CD4-positive, alpha-beta T cell treated with Interleukin-10 for 1 hour (primary cell): Measurements from ENCODE around the gene DAPK3.
A peak's percentile ranks its signal among the peaks of the same experiment; 100 is the strongest.
"Not testable (repeated sequence)": the region's sequence is repeated elsewhere in the genome, so short reads cannot be mapped to it uniquely, and the experiment has no call there.

Source experiments
- DNase-seq: peaks from one replicate; pipeline ENCODE4 v3.0.0-alpha.2; 2020

The DAPK3 gene

DNA sequence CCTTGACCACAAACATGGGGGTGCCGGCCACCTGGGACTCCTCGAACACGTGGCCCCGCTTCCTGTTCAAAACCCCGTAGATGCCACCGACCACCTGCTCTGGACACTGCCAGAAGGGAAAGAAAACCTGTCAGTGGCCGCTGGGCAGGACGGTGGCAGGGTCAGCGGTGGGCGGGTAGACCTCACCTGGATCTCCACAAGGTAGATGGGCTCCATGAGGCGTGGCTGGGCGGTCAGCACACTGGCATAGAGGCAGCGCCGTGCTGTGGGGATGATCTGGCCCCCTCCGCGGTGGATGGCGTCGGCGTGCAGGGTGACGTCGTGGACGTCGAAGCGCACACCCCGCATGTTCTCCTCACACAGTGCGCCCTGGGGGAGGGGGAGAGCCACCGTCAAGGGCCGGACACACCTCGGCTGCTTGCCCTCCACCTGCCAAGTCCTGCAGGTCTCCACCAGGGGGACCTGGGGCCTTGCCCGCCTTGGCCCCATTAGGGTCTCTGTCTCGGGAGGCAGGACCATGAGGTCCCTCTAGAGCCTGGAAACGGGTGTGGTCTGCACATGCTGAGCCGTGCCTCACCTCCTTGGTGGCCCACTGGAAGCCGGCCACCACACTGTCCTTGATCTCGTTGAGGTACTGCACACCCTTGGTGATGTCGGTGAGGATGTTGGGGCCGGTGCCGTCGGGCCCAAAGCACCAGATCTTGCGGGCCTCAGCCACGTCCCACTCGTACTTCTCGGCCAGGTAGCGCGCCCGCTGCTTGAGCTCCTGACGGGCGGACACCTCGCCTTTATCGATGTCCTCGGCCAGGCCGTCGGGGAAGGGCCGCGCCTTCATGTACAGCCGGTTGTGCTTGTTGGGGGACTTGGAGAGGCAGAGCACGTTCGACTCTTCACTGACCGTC is 6.6 kb upstream of the DAPK3 start:
- DNase-seq, result peak; percentile 29

DNA sequence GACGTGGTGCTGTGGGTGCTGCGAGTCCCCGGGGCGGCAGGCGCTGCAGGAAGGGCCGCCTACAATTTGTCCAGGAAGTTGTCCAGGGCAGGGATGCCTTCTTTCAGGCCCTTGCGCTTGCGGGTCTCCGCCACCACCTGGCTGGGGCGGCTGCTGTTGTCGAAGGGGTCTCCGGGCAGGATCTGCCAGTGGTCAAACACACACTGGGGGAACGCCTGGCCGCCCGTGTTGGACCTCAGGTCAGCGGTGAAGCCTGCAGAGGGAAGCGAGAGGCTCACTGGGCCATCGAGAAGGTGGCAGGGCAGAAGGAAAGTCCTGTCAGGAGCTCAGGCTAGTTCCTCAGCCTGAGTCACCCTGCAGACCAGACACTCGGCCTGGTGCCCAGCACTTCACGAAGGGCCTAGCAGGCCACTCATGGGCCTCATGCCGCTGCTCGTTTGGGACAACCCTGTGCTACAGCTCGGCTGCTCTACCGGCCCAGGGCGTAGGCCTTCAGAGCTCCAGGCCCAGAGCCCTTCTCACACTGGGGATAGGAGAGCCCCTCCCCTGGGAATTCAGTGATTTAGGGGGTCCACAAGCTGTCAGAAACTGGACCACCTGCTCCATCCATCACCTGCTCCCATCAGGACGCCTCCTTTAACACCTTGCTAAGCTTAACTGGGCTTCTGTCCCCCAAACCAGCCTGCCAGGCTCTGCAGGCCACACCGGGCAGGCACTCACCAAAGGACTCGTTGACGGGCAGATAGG is 5.8 kb upstream of the DAPK3 start:
- no peak for DNase-seq

DNA sequence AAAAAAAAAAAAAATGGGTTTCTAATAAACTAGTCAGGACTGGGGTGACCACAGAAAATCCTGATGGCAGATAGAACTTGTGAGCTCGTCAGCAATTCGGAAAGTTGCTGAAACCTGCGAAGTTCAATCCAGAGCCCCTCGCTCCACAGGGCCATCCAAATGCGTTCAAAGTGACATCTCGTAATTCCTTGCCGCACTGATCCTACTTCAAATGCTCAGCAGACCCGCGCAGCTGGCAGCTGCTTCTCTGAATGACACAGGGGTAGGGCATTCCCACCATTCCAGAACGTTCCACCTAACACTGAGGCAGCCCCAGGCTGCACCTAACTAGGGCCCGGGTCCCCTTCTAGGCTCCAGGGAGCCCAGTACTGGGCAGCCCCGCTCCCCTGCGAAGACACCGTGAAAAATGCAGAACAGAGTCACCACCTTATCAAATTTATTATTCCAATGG is 4.8 kb upstream of the DAPK3 start:
- DNase-seq, result peak; percentile 23

DNA sequence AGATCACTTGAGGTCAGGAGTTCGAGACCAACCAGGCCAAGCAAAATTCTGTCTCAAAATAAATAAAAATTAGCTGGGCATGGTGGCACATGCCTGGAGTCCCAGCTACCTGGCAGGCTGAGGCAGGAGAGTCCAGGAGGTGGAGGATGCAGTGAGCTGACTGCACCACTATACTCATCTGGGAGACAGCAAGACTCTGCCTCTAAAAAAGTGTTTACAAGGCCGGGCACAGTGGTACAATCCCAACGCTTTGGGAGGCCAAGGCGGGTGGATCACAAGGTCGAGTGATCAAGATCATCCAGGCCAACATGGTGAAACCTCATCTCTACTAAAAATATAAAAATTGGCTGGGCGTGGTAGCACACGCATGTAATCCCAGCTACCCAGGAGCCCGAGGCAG is 4.2 kb upstream of the DAPK3 start:
- peak; percentile 21 for DNase-seq

DNA sequence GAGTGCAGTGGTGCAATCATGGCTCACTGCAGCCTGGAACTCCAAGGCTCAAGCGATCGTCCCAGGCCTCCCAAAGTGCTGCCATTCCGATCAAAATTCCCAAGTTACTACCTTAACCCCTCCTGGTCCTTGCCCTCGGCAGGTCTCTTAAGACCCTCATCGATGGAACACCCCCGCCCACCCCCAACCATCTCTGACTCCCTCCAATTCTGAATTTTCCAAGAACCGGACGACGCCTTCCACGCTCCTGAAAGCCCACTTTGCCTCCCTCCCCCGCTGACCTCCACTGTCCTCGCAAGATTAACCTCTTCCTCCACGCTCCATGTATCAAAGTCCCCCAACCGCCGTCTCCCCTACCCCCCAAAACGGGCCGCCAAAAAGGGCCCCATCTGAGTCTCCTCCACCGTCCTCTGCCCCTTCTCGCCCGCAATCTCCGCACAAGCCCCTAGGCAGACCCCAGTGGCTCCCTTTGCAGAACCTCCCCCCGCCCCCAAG is 539 bp downstream of the DAPK3 start:
- no peak for DNase-seq

DNA sequence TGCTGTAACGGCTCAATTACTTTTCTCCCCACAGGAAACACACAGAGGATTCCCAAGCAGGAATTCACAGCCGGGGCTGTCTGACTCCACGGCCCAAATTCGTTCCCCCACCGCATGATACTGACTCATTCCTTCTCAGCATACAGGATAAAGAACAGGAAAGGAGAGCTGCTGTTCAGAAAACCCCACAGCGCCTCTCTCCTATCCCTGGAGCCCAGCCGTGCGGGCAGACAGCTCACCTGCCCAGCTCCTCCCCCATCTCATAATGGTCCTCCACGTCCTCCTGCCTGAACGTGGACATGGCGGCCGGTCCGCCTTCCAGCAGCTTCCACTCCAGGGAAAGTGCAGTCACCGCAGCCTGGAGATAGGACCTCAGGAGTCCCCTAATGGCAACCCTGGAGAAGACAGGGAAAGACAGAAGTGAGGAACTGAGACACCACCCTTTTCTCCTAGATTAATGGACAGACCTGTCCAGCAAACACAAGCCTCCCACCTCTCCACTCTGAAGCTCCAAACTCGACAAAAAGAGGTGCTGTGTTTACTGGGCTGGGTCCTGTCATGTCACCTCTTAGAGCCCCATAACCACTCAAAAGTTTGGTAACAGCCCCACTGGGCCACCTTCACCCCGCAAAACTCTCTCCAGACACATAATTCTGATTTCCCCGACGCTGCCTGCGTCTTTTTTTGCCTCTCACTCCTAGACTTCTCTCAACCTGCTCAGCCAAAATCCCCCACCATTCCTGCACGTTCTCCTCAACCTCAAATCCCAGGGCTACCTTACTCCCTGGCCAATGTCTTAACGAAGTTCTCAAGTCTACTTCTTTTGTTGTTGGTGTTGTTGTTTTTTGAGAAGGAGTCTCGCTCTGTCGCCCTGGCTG is 1.2 kb downstream of the DAPK3 start:
- no peak for DNase-seq

DNA sequence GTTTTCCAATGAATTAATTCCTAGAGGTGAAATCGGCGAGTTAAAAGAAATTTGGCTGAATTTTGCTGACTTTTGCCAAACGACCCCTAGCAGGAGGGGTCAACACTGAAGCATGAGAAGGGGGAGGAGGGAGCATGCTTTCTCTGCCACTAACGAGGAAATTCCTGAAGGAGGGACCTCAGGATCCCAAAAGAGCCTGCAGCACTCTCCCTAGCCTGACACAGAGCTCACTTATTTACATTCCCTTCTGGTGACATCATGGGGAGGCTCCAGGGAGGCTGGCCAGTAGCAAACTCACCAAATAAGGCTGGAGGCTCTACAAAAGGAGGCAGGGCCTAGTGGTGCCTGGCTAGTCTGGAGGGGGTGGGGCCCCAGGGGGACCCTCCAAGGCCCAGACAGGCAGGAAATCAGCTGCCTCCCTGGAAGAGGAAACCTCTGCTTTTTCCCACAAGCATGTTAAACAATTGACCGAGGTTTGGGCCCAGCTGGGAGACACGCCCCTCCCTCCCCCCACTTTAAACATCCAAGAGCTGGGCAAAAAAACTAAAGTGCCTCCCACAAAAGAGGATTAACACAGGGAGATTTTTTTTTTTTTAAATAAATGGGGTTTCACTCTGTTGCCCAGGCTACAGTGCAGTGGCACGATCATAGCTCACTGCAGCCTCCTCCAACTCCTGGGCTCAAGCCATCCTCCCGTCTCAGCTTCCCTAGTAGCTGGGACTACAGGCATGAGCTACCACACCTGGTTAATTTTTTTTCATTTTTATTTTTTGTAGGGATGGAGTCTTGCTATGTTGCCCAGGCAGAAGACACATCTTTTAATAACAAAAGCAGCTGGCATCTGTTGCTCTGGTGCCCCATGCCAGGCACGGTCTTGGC is 2.1 kb downstream of the DAPK3 start:
- DNase-seq, result no peak

DNA sequence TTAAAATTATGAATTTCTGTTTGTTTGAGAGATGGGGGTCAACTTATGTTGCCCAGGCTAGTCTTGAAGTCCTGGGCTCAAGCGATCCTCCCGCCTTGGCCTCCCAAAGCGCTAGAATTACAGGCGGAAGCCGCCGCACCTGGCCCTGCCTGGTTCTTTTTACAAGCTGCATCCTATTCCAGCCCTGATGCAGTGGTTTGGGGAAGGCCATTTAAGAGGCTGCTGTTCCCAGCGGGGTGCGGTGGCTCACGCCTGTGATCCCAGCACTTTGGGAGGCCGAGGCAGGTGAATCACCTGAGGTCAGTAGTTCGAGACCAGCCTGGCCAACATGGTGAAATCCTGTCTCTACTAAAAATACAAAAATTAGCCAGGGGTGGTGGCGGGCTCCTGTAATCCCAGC is 2.9 kb downstream of the DAPK3 start:
- DNase-seq, result not testable (repeated sequence)

DNA sequence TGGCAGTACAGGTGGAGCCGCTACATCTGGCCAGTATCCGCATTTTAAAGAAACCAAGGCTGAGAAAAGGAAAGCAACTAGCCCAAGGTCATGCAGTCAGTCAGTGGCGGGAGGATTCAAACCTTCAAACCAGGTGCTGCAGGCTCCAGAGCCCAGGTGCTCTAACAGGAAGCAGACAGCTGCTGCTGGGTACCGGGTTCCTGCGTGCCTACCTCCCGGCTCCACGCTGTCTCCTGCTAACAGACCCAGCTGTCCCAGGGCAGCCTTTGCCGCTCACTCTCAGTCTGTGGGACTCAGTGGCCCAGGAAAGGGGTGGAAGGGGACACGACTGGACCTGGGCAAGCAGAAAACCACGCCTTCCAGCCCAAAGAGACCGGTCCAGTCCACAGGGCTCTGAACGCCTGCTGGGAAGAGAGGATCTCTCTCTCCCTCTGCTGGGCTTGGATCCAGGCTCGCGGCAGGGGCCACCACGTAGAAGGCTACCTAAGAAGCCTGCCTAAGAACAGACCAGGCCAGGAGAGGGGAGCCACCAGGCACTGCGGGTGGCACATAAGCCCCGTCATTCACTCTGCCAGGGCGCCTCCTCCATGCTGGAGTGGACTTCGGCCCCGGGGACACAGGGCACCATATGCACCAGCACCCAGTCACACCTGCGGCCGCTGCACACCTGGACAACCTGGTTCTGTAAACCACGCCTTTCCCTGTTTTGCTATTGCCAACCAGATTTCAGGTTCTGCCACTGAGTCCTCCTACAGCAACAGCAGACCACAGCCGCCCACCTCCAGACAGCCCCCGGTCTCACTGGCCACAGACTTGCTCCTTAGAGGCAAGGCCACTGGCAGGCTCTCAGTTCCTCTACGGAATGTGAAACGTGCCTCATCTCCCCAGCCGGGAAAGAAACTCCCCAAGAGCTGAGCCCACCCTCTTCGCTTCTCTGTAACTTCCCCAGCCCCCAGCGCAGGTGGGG is 4.6 kb downstream of the DAPK3 start:
- DNase-seq, result no peak

DNA sequence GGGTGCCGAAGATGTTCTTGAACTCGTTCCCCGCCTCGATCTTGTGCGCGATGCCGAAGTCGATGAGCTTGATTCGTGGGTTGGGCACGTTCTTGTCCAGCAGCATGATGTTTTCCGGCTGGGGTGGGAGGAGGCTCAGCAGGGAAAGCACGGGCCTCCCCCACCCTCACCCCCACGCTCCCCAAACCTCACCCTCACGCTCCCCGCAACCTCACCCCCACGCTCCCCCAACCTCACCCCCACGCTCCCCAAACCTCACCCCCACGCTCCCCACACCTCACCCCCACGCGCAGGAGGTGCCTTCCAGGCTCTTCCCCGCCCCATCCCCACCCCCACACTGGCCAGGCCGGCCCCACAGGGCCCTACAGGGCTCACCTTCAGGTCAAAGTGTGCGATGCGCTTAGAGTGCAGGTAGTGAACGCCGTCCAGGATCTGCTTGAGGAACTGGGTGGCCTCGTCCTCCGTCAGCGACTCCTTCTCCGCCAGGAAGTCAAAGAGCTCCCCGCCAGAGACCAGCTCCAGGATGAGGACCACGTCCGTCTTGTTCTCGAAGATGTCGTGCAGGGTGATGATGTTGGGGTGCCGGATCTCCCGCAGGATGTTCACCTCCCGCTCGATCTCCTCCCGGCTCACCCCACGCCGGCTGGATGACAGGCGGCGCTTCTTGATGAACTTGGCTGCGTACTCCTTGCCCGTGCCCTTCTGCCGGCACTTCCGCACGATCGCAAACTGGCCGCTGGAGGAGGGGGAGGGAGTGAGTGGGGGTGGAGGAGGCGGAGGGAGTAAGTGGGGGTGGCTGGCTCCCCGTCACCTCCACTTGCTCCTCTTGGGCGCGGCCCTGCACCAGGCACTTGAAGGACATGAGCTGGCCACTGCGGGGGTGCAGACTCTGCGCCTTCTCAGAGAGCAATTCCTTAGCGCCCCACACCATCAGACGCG is 6.4 kb downstream of the DAPK3 start:
- DNase-seq, result no peak

DNA sequence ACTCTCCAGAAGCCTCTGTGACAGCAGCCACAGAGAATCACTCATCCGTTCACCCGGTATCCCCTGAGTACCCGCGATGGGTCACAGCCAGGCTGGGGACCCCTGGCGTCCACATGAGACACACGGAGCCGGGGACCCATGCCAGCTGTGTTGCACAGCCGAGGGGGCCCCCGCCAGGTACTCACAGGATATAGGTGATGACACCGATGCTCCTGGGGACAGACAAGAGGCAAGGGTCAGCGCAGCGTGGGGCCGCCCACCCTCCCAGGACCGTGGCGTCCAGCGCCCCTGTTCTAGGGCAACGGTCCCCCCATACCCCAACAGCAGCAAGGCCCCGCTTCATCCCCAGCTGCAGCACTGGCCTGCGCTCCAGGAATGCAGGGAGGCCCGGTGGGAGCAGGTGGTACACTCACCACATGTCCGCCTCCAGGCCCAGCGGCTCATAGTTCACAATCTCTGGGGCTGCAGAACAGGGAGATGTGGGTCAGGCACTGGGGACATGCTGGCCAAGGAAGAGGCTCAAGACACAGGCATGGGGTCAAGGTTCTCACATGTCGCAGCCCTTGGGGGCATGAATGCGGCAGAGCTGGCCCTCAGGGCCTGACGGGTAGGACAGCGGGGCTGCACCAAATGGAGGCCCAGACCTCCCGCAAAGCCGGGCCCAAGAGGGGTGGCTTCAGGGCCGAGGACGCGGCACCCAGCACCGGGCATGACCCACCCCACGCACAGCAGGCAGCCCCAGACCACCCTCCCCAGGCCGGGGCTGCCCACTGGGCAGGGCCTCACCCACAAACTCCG is 7.2 kb downstream of the DAPK3 start:
- DNase-seq, result no peak

DNA sequence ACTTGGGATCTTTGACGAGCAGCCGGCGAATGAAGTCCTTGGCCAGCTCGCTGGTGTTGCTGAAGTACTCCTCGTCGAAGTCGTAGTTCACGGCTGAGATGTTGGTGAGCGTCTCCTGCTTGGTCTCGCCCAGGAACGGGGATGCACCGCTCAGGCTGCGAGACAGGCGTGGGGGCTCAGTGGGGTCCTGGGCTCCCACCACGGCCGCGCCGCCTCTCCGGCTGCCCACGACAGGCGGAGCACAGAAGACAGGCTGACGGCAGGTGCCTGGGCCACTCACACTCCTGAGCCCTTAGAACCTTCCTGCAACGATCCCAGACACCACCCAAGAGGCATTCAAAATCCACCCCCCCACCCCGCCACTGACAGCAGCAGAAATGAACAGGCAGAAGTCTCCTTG is 9.9 kb downstream of the DAPK3 start:
- DNase-seq, result no peak

DNA sequence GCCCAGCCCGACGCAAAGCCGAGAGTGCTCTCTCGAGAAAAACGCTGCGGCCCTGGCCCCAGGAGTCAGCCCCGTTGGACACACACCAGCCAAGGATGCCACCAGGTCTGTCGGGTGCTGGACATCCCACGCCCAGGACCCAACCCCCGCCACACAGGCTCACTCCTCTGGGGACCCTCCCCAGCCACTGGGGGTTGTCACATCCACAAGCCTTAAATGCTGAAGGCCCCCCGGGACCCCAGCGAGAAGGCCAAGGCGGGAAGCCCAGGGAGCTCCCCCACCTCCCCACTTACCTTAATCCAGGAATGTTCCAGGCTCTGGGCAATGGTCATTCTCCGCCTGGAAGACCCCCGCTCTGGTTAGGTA is 11.2 kb downstream of the DAPK3 start:
- no peak for DNase-seq

DNA sequence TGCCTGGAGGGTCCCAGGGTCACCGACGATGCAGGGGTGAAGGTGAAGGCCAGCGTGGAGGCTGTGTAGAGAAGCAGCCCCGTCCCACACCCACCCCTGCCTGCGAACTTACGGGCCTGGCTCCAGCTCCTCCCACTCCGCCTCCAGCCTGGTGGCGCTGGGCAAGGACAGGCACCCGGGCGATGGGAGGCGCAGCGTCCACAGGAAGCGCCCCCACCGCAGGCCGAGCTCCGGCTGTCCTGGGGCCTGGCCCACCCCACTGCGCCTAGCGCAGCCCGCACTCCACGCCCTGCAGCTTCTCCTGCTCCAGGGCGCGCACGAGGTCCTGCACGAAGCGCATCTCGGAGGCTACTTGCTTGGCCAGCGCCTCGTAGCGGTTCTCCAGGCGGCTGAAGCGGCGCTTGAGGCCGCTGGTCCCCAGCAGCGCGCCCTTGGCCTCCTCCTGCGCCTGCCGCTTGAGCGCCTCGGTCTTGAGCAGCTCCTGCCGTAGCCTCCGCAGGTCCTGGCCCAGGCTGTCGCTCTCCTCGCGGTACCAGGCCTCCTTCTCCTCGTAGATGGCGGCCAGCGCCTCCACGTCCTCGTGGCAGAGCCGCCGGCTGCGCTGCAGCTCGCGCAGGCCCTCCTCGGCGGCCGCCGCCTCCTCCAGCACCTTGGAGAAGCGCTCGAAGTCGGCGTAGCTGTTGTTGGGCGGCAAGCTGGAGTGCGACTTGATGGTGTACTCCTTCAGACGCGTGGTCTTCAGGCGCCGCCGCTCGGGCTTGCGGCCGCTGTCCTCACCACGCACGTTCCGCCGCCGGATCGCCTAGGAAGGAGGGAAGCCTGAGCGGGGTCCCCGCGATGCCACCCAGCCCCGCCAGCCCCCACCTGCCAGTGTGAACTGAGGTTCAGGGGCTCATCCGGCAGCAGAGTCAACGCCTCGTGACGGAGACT is 11.8 kb downstream of the DAPK3 start:
- no peak for DNase-seq

DNA sequence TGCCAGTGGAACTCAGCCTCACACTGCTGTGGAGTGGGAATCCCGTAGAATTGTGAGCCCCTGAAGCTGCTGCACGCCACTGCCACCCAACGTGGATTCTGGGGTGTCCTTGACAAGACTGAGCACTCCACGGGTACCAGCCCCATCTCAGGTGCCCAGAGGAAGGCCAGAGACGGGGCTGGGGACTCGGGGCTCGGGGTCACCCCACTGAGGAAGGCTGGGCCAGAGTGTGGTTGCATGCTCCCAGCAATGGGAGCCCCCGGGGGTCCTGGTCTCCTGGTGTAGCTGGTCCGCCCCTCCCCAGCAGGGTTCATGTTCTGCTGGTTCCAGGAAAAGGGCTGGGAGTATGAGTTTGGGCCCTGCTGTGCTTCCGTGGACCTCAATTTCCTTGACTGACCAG is 15.2 kb downstream of the DAPK3 start:
- no peak for DNase-seq

DNA sequence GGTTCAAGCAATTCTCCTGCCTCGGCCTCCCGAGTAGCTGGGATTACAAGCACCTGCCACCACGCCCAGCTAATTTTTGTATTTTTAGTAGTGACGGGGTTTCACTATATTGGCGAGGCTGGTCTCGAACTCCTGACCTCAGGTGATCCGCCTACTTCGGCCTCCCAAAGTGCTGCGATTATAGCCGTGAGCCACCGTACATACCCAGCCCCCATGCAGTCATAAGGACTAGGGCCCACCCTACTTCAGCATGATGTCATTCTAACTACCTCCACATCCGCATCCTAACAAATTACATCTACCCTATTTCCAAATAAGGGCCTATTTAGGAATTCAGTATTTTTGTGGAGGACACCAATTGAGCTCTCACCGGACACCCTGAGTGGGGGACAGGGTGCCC is 15.6 kb downstream of the DAPK3 start:
- DNase-seq, result not testable (repeated sequence)

DNA sequence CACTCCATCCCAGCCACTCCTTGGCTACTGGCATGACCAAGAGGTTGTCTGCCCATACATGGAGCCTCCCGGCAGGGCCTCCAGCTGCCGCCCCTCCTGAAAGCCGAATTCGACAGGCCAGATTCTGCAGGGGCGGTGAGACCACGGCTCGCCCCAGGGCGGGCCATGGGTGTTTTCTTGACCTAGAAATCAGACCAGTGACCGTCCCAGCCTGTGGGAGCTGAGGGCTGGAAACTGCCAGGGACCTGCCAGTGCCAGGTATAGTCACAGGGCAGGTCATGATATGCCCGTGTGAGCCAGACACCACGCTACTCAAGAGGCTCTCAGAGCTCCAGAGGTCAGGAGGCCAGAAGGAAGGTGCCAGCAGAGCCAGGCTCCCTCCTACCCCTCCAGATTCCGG is 16.8 kb downstream of the DAPK3 start:
- no peak for DNase-seq
